ENCODE results near the gene CITED2.
A peak's percentile ranks its signal among the peaks of the same experiment; 100 is the strongest.

Gene CITED2

GRCh38 chr6:139380611-139381010 is 6.2 kb upstream of the CITED2 start:
- Histone ChIP-seq H3K27me3 (ENCODE audit: insufficient read depth, insufficient read length) (no peaks in the 10 kb centered on the region), H3K4me3 (ENCODE audit: insufficient read length, low read depth) (no peak overlapping the region), H3K9me3 (ENCODE audit: insufficient read depth, low read length) (no peaks in the 10 kb centered on the region), H3K36me3 (ENCODE audit: insufficient read depth, insufficient read length, low read length) (no peaks in the 10 kb centered on the region), H3K9ac (ENCODE audit: insufficient read length, low read depth) (no peak overlapping the region), H3K4me1 (ENCODE audit: insufficient read depth, insufficient read length) (no peaks in the 10 kb centered on the region)
- TF ChIP-seq SUZ12 (IDR thresholded peaks at IDR 0.05; ENCODE audit: extremely low read depth, insufficient read depth, insufficient read length) = no peak
- no peak for TF ChIP-seq YY1 (IDR thresholded peaks at IDR 0.05; ENCODE audit: insufficient read depth, insufficient read length)
- no peak for TF ChIP-seq ZNF274 (IDR thresholded peaks at IDR 0.05; ENCODE audit: low read depth, low read length)
- no peak for DNase-seq (ENCODE audit: low read depth, low spot score)

GRCh38 chr6:139380168-139380567 is 5.7 kb upstream of the CITED2 start:
- no peak for DNase-seq (ENCODE audit: low read depth, low spot score)
- TF ChIP-seq SUZ12 (IDR thresholded peaks at IDR 0.05; ENCODE audit: extremely low read depth, insufficient read depth, insufficient read length) (no peak), YY1 (IDR thresholded peaks at IDR 0.05; ENCODE audit: insufficient read depth, insufficient read length) (no peak), ZNF274 (IDR thresholded peaks at IDR 0.05; ENCODE audit: low read depth, low read length) (no peak)
- no peak overlapping the region for H3K9ac ChIP-seq (ENCODE audit: insufficient read length, low read depth)
- no peaks in the 10 kb centered on the region for H3K27me3 ChIP-seq (ENCODE audit: insufficient read depth, insufficient read length)
- H3K36me3 ChIP-seq (ENCODE audit: insufficient read depth, insufficient read length, low read length) = no peaks in the 10 kb centered on the region
- H3K4me3 ChIP-seq (ENCODE audit: insufficient read length, low read depth) = no peak overlapping the region
- no peaks in the 10 kb centered on the region for H3K9me3 ChIP-seq (ENCODE audit: insufficient read depth, low read length)
- no peaks in the 10 kb centered on the region for H3K4me1 ChIP-seq (ENCODE audit: insufficient read depth, insufficient read length)

GRCh38 chr6:139378882-139379341 is 4.5 kb upstream of the CITED2 start:
- no peaks in the 10 kb centered on the region for H3K27me3 ChIP-seq (ENCODE audit: insufficient read depth, insufficient read length)
- peaks cover 2% of the 10 kb centered on the region for H3K36me3 ChIP-seq (ENCODE audit: insufficient read depth, insufficient read length, low read length)
- no peak overlapping the region for H3K4me3 ChIP-seq (ENCODE audit: insufficient read length, low read depth)
- no peaks in the 10 kb centered on the region for H3K9me3 ChIP-seq (ENCODE audit: insufficient read depth, low read length)
- TF ChIP-seq ZNF274 (IDR thresholded peaks at IDR 0.05; ENCODE audit: low read depth, low read length) (no peak), SUZ12 (IDR thresholded peaks at IDR 0.05; ENCODE audit: extremely low read depth, insufficient read depth, insufficient read length) (no peak), YY1 (IDR thresholded peaks at IDR 0.05; ENCODE audit: insufficient read depth, insufficient read length) (no peak)
- no peak for DNase-seq (ENCODE audit: low read depth, low spot score)
- no peaks in the 10 kb centered on the region for H3K4me1 ChIP-seq (ENCODE audit: insufficient read depth, insufficient read length)
- H3K9ac ChIP-seq (ENCODE audit: insufficient read length, low read depth) = no peak overlapping the region

GRCh38 chr6:139378226-139378625 is 3.8 kb upstream of the CITED2 start:
- no peak for TF ChIP-seq ZNF274 (IDR thresholded peaks at IDR 0.05; ENCODE audit: low read depth, low read length)
- no peak for TF ChIP-seq SUZ12 (IDR thresholded peaks at IDR 0.05; ENCODE audit: extremely low read depth, insufficient read depth, insufficient read length)
- TF ChIP-seq YY1 (IDR thresholded peaks at IDR 0.05; ENCODE audit: insufficient read depth, insufficient read length) = no peak
- Histone ChIP-seq H3K36me3 (ENCODE audit: insufficient read depth, insufficient read length, low read length) (peaks cover 9% of the 10 kb centered on the region), H3K4me3 (ENCODE audit: insufficient read length, low read depth) (no peak overlapping the region), H3K27me3 (ENCODE audit: insufficient read depth, insufficient read length) (no peaks in the 10 kb centered on the region), H3K9me3 (ENCODE audit: insufficient read depth, low read length) (no peaks in the 10 kb centered on the region), H3K9ac (ENCODE audit: insufficient read length, low read depth) (no peak overlapping the region), H3K4me1 (ENCODE audit: insufficient read depth, insufficient read length) (no peaks in the 10 kb centered on the region)
- DNase-seq (ENCODE audit: low read depth, low spot score) = no peak

GRCh38 chr6:139376604-139377218 is 2.3 kb upstream of the CITED2 start:
- DNase-seq (ENCODE audit: low read depth, low spot score) = no peak

GRCh38 chr6:139376017-139376330 is 1.5 kb upstream of the CITED2 start:
- no peak for DNase-seq (ENCODE audit: low read depth, low spot score)
- no peak for TF ChIP-seq ZNF274 (IDR thresholded peaks at IDR 0.05; ENCODE audit: low read depth, low read length)
- Histone ChIP-seq H3K27me3 (ENCODE audit: insufficient read depth, insufficient read length) (no peaks in the 10 kb centered on the region), H3K4me3 (ENCODE audit: insufficient read length, low read depth) (peak overlapping the region; percentile 94), H3K9me3 (ENCODE audit: insufficient read depth, low read length) (no peaks in the 10 kb centered on the region), H3K9ac (ENCODE audit: insufficient read length, low read depth) (peak overlapping the region; percentile 86), H3K36me3 (ENCODE audit: insufficient read depth, insufficient read length, low read length) (peaks cover 25% of the 10 kb centered on the region), H3K4me1 (ENCODE audit: insufficient read depth, insufficient read length) (no peaks in the 10 kb centered on the region)

More at GRCh38 chr6:139376604-139377218, 2.3 kb upstream of the CITED2 start:
- Histone ChIP-seq H3K9me3 (ENCODE audit: insufficient read depth, low read length) (no peaks in the 10 kb centered on the region), H3K4me1 (ENCODE audit: insufficient read depth, insufficient read length) (no peaks in the 10 kb centered on the region), H3K9ac (ENCODE audit: insufficient read length, low read depth) (no peak overlapping the region), H3K4me3 (ENCODE audit: insufficient read length, low read depth) (no peak overlapping the region), H3K27me3 (ENCODE audit: insufficient read depth, insufficient read length) (no peaks in the 10 kb centered on the region), H3K36me3 (ENCODE audit: insufficient read depth, insufficient read length, low read length) (peaks cover 21% of the 10 kb centered on the region)
- TF ChIP-seq ZNF274 (IDR thresholded peaks at IDR 0.05; ENCODE audit: low read depth, low read length) (no peak), SUZ12 (IDR thresholded peaks at IDR 0.05; ENCODE audit: extremely low read depth, insufficient read depth, insufficient read length) (no peak), YY1 (IDR thresholded peaks at IDR 0.05; ENCODE audit: insufficient read depth, insufficient read length) (no peak)

- Histone ChIP-seq H3K4me3 (ENCODE audit: insufficient read length, low read depth) (peak overlapping the region; percentile 94), H3K4me1 (ENCODE audit: insufficient read depth, insufficient read length) (no peaks in the 10 kb centered on the region), H3K9ac (ENCODE audit: insufficient read length, low read depth) (peak overlapping the region; percentile 86), H3K27me3 (ENCODE audit: insufficient read depth, insufficient read length) (no peaks in the 10 kb centered on the region), H3K9me3 (ENCODE audit: insufficient read depth, low read length) (no peaks in the 10 kb centered on the region), H3K36me3 (ENCODE audit: insufficient read depth, insufficient read length, low read length) (peaks cover 25% of the 10 kb centered on the region)
- peak; percentile 84 for DNase-seq (ENCODE audit: low read depth, low spot score)
- no peak for TF ChIP-seq ZNF274 (IDR thresholded peaks at IDR 0.05; ENCODE audit: low read depth, low read length)
- no peak for TF ChIP-seq SUZ12 (IDR thresholded peaks at IDR 0.05; ENCODE audit: extremely low read depth, insufficient read depth, insufficient read length)
- no peak for TF ChIP-seq YY1 (IDR thresholded peaks at IDR 0.05; ENCODE audit: insufficient read depth, insufficient read length)
Measured at GRCh38 chr6:139375226-139376016, 973 bp upstream of the CITED2 start.

All from NT2/D1 (cell line).